NCI-H1694 (cell line): ENCODE measurements around the gene HS3ST6.
"Not testable (repeated sequence)": the region's sequence is repeated elsewhere in the genome, so short reads cannot be mapped to it uniquely, and the experiment has no call there.

Experiments used
- DNase-seq: peaks from one replicate; lab custom pipeline; 2025; lab: John Stamatoyannopoulos, UW

Gene HS3ST6

GRCh38 chr16:1907226-1907860 lies 10.9 kb downstream of the HS3ST6 start:
- DNase-seq = no peak

GRCh38 chr16:1906846-1907165 lies 11.4 kb downstream of the HS3ST6 start:
- no peak for DNase-seq

GRCh38 chr16:1906055-1906845 lies 12.0 kb downstream of the HS3ST6 start:
- no peak for DNase-seq

GRCh38 chr16:1903845-1904840 lies 14.1 kb downstream of the HS3ST6 start:
- DNase-seq = no peak

GRCh38 chr16:1903220-1903574 lies 15.0 kb downstream of the HS3ST6 start:
- DNase-seq = no peak

DNA sequence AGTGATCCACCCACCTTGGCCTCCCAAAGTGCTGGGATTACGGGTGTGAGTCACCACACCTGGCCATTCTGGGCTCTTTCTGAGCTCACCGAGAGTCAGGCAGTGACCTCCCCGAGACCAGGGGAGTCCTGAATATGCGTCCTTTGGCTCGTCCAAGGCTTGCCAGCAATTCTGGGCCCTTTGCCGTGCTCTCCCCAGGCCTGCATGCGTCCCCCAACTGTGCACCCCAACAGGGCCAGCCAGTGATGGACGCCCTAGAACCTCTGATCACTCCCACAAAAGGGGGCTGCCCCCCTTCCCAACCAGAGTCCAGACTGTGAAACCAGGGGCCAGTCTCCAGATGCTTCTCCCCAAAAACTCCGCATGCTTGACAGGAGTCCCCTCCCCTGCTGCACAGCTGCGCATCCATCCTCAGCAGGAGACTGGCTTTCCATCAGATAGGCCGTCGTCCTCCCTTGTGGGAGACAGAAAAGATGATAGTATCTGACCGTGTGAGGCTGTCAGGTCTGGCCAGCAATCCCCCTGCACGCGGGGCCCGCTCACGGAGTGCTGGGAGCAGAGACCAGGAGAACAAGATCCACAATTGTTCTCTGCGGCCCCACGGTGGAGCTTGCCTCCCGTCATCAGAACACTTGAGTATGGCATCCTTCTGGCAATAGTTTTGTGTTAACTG lies 15.5 kb downstream of the HS3ST6 start:
- no peak for DNase-seq

- DNase-seq = no peak
Observed at GRCh38 chr16:1900452-1900774, 17.8 kb downstream of the HS3ST6 start.

GRCh38 chr16:1899641-1900451 lies 18.4 kb downstream of the HS3ST6 start:
- no peak for DNase-seq

GRCh38 chr16:1897692-1898091 lies 20.5 kb downstream of the HS3ST6 start:
- not testable (repeated sequence) for DNase-seq

DNA sequence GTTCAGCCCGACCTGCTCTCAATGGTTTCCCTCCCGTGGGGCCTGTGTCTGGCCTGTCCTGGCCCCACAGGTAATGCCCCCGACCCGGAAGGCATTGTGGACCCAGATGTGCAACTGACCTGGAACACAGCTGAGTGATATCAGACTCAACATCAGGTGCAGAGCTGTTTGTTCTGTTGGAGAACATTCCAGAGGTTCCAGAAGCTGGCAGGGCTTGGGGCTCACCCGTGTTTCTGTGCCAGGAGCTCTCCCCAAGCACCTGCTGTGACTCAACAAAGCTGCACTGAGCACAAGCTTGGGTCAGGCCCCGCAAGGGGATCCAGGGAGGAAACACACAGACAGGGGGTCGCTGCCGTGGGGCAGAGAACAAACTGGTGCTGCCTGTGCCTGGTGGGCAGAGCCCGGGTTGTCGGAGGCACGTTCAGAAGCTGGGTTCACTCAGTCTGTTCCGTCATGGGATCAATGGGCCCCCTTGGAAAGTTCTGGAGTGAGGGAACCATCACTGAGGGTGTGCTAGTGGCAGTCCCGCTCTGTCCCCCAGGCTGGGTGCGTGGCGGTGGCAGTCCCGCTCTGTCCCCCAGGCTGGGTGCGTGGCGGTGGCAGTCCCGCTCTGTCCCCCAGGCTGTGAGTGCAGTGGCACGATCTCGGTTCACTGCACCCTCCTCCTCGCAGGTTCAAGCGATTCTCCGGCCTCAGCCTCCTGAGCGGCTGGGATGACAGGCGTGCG lies 22.1 kb downstream of the HS3ST6 start:
- no peak for DNase-seq

- DNase-seq = no peak
Observed at GRCh38 chr16:1895068-1895467, 23.1 kb downstream of the HS3ST6 start.

GRCh38 chr16:1890708-1891050 lies 27.5 kb downstream of the HS3ST6 start:
- DNase-seq = no peak

DNA sequence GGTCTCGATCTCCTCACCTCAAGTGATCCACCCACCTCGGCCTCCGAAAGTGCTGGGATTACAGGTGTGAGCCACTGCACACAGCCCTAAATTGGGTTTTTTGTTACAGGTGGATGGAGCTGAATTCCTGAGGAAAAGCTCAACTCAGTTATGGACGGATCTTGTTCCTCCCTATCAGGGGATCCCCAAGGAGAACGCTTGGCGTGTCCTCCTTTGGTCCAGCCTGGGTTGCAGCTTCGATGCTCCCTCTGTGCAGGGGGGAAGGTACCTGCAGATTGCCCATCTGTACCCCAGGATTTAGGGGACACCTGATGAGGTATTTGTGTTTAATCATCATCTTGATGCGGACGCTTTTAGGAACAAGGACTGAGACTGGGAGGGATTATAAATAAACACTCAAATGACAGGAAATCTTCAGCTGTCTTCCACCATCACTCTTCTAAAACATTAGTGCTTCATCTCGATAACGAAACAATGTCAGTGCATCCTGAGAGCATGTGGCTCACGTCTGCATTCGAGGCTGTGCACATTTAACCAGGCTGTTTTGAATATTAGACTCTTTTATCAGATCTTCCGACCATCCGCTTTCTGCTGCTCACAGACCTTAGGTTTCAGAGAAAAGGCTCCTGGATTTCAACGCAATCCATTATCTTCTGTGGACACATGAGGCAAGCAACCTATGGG lies 28.0 kb downstream of the HS3ST6 start:
- no peak for DNase-seq

DNA sequence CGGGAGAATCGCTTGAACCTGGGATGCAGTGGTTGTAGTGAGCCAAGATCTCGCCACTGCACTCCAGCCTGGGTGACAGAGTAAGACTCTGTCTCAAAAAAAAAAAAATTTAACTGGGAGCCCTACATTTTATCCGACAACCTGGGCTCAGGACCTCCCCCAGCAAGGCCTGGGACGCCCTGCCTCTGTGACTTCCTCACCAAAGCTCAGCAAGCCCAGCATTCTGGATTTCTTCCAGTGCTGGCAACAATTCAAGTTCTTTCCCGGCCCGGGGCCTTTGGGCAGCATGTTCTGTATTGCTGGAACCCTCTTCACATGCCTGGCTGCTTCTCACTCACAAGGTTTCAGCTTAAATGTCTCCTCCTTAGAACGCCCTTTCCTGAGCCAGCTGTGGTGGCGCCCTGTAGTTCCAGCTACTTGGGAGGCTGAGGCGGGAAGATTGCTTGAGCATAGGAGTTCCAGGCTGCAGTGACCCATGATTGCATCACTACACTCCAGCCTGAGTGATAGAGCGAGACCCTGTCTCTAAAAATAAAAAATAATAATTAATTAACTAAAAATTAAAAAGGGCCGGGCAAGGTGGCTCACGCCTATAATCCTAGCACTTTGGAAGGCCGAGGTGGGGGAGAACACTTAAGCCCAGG lies 30.4 kb downstream of the HS3ST6 start:
- no peak for DNase-seq

DNA sequence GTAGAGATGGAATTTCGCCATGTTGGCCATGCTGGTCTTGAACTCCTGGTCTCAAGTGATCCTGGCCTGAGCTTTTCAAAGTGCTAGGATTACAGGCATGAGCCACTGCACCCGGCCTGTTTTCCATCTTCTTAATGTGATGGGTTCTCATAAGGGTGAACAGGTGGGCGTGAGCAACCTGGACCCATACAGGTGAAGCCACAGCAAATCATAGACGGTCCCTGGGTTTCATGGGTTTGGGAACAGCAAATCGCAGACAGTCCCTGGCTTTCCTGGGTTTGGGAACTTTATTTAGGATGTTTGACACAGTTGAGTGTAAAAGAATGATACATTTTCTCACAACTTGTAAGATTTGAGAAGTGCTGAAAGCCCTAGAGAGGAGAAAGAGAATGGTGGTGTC lies 33.3 kb downstream of the HS3ST6 start:
- DNase-seq = no peak

- no peak for DNase-seq
Observed at GRCh38 chr16:1884155-1884760, 34.0 kb downstream of the HS3ST6 start.

DNA sequence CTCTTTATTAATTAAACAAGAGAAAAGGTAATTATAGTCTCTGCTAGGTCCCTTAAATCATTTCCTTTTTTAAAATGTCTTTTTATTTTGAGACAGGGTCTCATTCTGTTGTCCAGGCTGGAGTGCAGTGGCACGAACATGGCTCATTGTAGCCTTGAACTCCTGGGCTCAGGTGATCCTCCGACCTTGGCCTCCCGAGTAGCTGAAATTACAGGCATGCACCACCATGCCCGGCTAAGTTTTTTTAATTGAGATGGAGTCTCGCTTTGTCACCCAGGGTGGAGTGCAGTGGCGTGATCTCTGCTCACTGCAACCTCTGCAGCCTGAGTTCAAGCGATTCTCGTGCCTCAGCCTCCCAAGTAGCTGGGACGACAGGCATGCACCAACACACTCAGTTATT lies 37.0 kb downstream of the HS3ST6 start:
- DNase-seq = not testable (repeated sequence)

DNA sequence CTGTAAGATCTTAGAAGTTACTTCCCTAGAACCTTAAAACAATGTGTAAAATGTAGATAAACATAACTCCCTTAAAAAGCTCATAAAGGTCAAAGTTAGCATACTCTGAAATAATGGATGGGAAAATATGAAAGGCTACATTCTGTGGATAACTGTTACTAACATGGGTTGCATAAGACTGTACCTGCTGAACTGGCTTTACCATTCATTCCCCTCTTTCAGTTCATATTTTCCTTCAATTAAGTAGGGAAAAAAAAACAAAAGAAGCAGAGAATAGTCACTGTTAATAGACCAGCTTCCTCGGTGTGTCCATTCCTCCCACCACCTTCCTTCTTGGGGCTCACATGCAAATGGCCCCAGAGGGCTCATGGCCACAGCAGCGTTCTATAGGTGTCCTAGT lies 38.7 kb downstream of the HS3ST6 start:
- DNase-seq = no peak

DNA sequence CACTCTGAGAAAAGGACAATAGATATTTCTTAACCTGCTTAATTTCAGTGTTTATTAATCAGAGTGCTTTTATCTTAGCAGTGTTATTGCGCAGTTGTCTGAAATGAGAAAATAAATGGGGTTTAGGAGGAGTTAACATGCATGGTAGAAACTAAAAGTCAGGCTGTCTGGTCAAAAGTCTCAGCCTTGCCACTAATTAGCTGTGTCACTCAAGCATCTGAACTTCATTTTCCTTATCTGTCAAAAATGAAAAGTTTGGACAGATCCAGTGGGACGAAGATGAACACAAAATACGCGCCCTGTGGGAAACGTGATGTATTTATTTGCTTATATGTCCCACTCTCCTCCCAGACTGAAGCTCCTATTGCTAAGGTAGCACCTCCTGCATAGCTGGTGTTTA lies 40.0 kb downstream of the HS3ST6 start:
- no peak for DNase-seq
